ENCODE results near the gene PRSS12.

Gene PRSS12

GRCh38 chr4:118279920-118280432, 72.8 kb downstream of the PRSS12 start:
- TF ChIP-seq, protein P1, sequence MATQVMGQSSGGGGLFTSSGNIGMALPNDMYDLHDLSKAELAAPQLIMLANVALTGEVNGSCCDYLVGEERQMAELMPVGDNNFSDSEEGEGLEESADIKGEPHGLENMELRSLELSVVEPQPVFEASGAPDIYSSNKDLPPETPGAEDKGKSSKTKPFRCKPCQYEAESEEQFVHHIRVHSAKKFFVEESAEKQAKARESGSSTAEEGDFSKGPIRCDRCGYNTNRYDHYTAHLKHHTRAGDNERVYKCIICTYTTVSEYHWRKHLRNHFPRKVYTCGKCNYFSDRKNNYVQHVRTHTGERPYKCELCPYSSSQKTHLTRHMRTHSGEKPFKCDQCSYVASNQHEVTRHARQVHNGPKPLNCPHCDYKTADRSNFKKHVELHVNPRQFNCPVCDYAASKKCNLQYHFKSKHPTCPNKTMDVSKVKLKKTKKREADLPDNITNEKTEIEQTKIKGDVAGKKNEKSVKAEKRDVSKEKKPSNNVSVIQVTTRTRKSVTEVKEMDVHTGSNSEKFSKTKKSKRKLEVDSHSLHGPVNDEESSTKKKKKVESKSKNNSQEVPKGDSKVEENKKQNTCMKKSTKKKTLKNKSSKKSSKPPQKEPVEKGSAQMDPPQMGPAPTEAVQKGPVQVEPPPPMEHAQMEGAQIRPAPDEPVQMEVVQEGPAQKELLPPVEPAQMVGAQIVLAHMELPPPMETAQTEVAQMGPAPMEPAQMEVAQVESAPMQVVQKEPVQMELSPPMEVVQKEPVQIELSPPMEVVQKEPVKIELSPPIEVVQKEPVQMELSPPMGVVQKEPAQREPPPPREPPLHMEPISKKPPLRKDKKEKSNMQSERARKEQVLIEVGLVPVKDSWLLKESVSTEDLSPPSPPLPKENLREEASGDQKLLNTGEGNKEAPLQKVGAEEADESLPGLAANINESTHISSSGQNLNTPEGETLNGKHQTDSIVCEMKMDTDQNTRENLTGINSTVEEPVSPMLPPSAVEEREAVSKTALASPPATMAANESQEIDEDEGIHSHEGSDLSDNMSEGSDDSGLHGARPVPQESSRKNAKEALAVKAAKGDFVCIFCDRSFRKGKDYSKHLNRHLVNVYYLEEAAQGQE (IDR thresholded peaks at IDR 0.05; ENCODE audit: insufficient read depth in 1 of 2, low read depth in 2 of 2, low read length in 2 of 2) = no peak
- TF ChIP-seq POLR2AphosphoS5 (IDR thresholded peaks at IDR 0.05; ENCODE audit: low read depth, low read length) = peak; percentile 55; the same call in 1 of the 2 replicates
- no peak for TF ChIP-seq FOXP2 (optimal IDR thresholded peaks at IDR 0.05; ENCODE audit: borderline replicate concordance, extremely low read depth, extremely low read length, insufficient read depth)

DNA sequence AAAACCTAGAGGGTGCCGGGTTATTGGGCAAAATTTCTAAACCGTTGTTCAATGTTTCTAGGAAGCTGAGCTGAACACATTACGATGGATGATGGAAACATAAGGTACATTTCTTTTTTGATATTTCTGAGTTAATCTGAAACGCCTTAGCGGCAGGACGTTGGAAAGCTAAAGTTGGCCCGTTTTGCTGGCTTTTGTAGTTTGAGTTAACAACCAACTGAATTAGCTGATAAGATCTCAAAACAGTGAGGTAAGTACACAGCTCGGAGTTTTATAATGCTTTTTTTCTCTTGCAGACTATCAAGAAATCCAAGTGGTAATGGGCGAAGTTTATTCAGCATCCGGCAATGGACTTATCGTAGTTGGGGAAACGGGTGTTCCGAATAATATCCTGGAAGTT, 73.5 kb downstream of the PRSS12 start:
- TF ChIP-seq FOXP2 (optimal IDR thresholded peaks at IDR 0.05; ENCODE audit: borderline replicate concordance, extremely low read depth, extremely low read length, insufficient read depth) = no peak
- TF ChIP-seq POLR2AphosphoS5 (IDR thresholded peaks at IDR 0.05; ENCODE audit: low read depth, low read length) = no peak
- TF ChIP-seq TAF1 (IDR thresholded peaks at IDR 0.05; ENCODE audit: borderline replicate concordance, insufficient read depth, low read length) = no peak
- TF ChIP-seq SIN3A (IDR thresholded peaks at IDR 0.05; ENCODE audit: borderline replicate concordance, insufficient read depth, low read length) = no peak
- TF ChIP-seq, protein P1 (IDR thresholded peaks at IDR 0.05; ENCODE audit: insufficient read depth in 1 of 2, low read depth in 2 of 2, low read length in 2 of 2) = no peak

DNA sequence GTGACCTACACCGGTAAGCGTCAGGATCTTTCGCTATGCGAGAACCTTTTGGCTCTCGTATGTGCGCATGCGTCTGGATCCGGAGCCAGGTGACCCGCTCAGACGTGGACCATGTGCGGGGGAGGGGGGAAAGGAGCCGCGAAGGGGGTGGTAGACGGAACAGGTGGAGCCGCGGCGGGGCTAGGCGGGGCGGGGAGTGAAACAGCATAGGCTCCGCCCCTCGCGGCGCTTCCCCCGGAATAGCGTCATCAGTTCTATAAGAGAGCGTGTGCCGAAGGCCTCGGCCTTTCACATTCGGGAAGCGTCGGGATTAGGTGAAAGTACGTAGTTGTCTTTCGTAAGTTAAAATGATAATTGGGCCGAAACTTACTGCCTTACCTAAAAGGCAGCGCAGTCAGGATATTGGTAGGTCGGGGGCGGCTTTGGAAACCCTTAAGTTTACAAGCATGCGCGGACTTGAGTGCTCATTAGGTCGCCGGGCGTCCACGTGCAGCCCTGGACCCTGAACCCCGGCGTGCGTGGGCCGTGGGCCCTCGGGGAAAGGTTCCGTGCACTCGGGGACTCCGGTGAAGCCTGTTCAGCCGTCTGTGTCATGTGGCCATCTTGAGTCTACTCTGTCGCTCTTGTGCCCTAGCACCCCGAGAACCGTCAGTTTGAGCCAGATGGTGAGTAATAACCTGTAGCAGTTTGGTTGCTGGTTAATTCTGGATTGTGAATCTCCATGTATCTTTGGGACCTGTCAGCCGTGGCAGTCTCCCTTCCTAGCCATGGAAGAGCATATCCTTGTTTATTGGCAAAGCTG, 74.1 kb downstream of the PRSS12 start:
- peak; percentile 36; the same call in 1 of the 2 replicates for TF ChIP-seq SIN3A (IDR thresholded peaks at IDR 0.05; ENCODE audit: borderline replicate concordance, insufficient read depth, low read length)
- TF ChIP-seq, protein P1 (IDR thresholded peaks at IDR 0.05; ENCODE audit: insufficient read depth in 1 of 2, low read depth in 2 of 2, low read length in 2 of 2) = peak in 1 of 2 experiments; percentile 41; a peak in 1 of 4 replicates
- TF ChIP-seq POLR2AphosphoS5 (IDR thresholded peaks at IDR 0.05; ENCODE audit: low read depth, low read length) = peak; percentile 100
- peak; percentile 49 for TF ChIP-seq FOXP2 (optimal IDR thresholded peaks at IDR 0.05; ENCODE audit: borderline replicate concordance, extremely low read depth, extremely low read length, insufficient read depth)
- peak; percentile 97 for TF ChIP-seq TAF1 (IDR thresholded peaks at IDR 0.05; ENCODE audit: borderline replicate concordance, insufficient read depth, low read length)

DNA sequence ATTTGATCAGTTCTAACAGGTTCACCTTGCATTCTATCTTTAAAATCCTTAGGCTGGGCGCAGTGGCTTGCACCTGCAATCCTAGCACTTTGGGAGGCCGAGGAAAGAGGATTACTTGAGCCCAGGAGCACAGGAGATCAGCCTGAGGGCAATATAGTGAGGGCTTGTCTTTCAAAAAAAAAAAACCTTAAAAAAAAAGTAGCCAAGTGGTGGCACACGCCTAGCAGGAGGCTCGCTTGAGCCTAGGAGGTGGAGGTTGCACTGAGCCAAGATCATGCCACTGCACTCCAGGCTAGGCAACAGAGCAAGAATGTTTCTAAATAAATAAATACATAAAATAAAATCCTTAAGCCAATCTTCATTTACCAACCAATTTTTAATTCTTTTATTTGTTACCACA, 75.6 kb downstream of the PRSS12 start:
- no peak for TF ChIP-seq FOXP2 (optimal IDR thresholded peaks at IDR 0.05; ENCODE audit: borderline replicate concordance, extremely low read depth, extremely low read length, insufficient read depth)
- TF ChIP-seq, protein P1 (IDR thresholded peaks at IDR 0.05; ENCODE audit: insufficient read depth in 1 of 2, low read depth in 2 of 2, low read length in 2 of 2) = no peak
- TF ChIP-seq TAF1 (IDR thresholded peaks at IDR 0.05; ENCODE audit: borderline replicate concordance, insufficient read depth, low read length) = no peak
- TF ChIP-seq SIN3A (IDR thresholded peaks at IDR 0.05; ENCODE audit: borderline replicate concordance, insufficient read depth, low read length) = no peak
- no peak for TF ChIP-seq POLR2AphosphoS5 (IDR thresholded peaks at IDR 0.05; ENCODE audit: low read depth, low read length)
